Thoracic aorta (tissue), 2 donors: ENCODE measurements around the gene TUT1. TPM values are rescaled to one million over a fixed set of nuclear protein-coding genes. Genes with fewer than 3 reads are reported as not detected.
"Not testable (repeated sequence)": the region's sequence is repeated elsewhere in the genome, so short reads cannot be mapped to it uniquely, and the experiment has no call there.

Experiments used
- ATAC-seq: fragments of 150-250 bp; one replicate; pipeline ENCODE4 v1.8.0; 2017; ENCODE audit warnings: low read depth; ENCODE audit not compliant: insufficient number of reproducible peaks, low FRiP score
- DNase-seq: peaks from one replicate; pipeline ENCODE4 v3.0.0-alpha.2; 2020; ENCODE audit warnings: low spot score
- H3K27ac ChIP-seq, 2 donors: fragments of 200-600 bp; sonication (generic); 1 replicate in 1 of 2; 2 replicates in 1 of 2; pipeline ENCODE4 v1.5.1; 2016; ENCODE audit warnings: mild to moderate bottlenecking in 2 of 2, moderate library complexity in 2 of 2
- H3K27me3 ChIP-seq: fragments of 200-600 bp; sonication (generic); replicated peaks from 2 replicates; pipeline ENCODE4 v1.6.0; 2016; ENCODE audit warnings: mild to moderate bottlenecking; ENCODE audit not compliant: insufficient read depth
- H3K36me3 ChIP-seq: fragments of 200-600 bp; sonication (generic); one replicate; pipeline ENCODE4 v1.5.1; 2016
- H3K4me1 ChIP-seq, 2 donors: fragments of 200-600 bp; sonication (generic); 1 replicate in 1 of 2; 2 replicates in 1 of 2; pipeline versions ENCODE4 v1.5.1 to v1.6.0; 2016; ENCODE audit warnings: low read depth in 2 of 2, mild to moderate bottlenecking in 1 of 2; ENCODE audit not compliant: control insufficient read depth in 1 of 2
- H3K4me3 ChIP-seq: fragments of 200-600 bp; sonication (generic); 2 replicates; pipeline ENCODE4 v1.5.1; 2016; ENCODE audit warnings: mild to moderate bottlenecking
- H3K9me3 ChIP-seq: fragments of 200-600 bp; sonication (generic); 2 replicates; pipeline ENCODE4 v1.5.1; 2016
- CTCF ChIP-seq: fragments of 200-600 bp; sonication (generic); IDR thresholded peaks from one replicate; pipeline ENCODE4 v1.5.1; 2019; ENCODE audit warnings: antibody characterized with exemption
- total RNA-seq, 2 donors: library from RNA; depleted of rRNA; stranded (reverse); fragments of >200 nt; gene quantifications; one replicate each; pipeline versions ENCODE4 v1.1.0 to v1.2.3, GENCODE V29; 2016

The TUT1 gene
- total RNA-seq, 2 donors from 2014 or later: 9.5 to 12.5 TPM

GRCh38 chr11:62621567-62622470 lies 30.5 kb upstream of the TUT1 start, which contains the start of gene B3GAT3:
Gene B3GAT3, minus strand, starts transcription at chr11:62621986. Its CDS starts 39 bp downstream, at chr11:62621947.
- peak; percentile 94 for ATAC-seq
- peak; percentile 93 for DNase-seq
- Histone ChIP-seq H3K27ac (peak within 1 kb of the TSS; percentile 83 to 97), H3K9me3 (no peaks in the 10 kb centered on the region), H3K27me3 (no peaks in the 10 kb centered on the region), H3K36me3 (peaks cover 22% of the 10 kb centered on the region), H3K4me1 (peaks cover 7 to 22% of the 10 kb centered on the region in 2 donors), H3K4me3 (peak within 1 kb of the TSS; percentile 89)
- no peak for TF ChIP-seq CTCF

GRCh38 chr11:62621027-62621566 lies 29.8 kb upstream of the TUT1 start:
- Histone ChIP-seq H3K4me1 (peaks cover 7 to 22% of the 10 kb centered on the region in 2 donors), H3K4me3 (peak overlapping the region; percentile 89), H3K9me3 (no peaks in the 10 kb centered on the region), H3K36me3 (peaks cover 22% of the 10 kb centered on the region), H3K27ac (peak overlapping the region; percentile 83 to 97), H3K27me3 (no peaks in the 10 kb centered on the region)
- no peak for TF ChIP-seq CTCF
- DNase-seq (no peak), ATAC-seq (no peak)

GRCh38 chr11:62616957-62617356 lies 25.6 kb upstream of the TUT1 start:
- H3K4me3 ChIP-seq, H3K27me3 ChIP-seq, ATAC-seq, H3K9me3 ChIP-seq, H3K27ac ChIP-seq, DNase-seq: not testable (repeated sequence)
- peaks cover 7 to 25% of the 10 kb centered on the region in 2 donors for H3K4me1 ChIP-seq
- H3K36me3 ChIP-seq: peaks cover 19% of the 10 kb centered on the region

- Histone ChIP-seq H3K4me1 (peaks cover 11 to 30% of the 10 kb centered on the region in 2 donors), H3K27me3 (no peaks in the 10 kb centered on the region), H3K36me3 (peaks cover 19% of the 10 kb centered on the region), H3K4me3 (no peak overlapping the region), H3K9me3 (no peaks in the 10 kb centered on the region), H3K27ac (no peak overlapping the region)
- ATAC-seq: no peak
- TF ChIP-seq CTCF: no peak
- DNase-seq: no peak
Observed at GRCh38 chr11:62615521-62615920, 24.2 kb upstream of the TUT1 start.

- Histone ChIP-seq H3K9me3 (no peaks in the 10 kb centered on the region), H3K36me3 (peaks cover 19% of the 10 kb centered on the region), H3K4me3 (no peak overlapping the region), H3K27me3 (no peaks in the 10 kb centered on the region), H3K27ac (peak overlapping the region in 1 of 2 donors; percentile 87), H3K4me1 (peaks cover 11 to 34% of the 10 kb centered on the region in 2 donors)
- no peak for TF ChIP-seq CTCF
- DNase-seq (no peak), ATAC-seq (no peak)
Observed at GRCh38 chr11:62614275-62614674, 23.0 kb upstream of the TUT1 start.
